Activated CD8-positive, alpha-beta memory T cell treated with anti-CD3 and anti-CD28 coated beads for 36 hours (primary cell): ENCODE data around the gene PRKN. TPM values are rescaled to one million over a fixed set of nuclear protein-coding genes. Genes with fewer than 3 reads are reported as not detected.

ENCODE experiments used
- CTCF ChIA-PET: fragments of 350-600 bp; sonication (Branson Sonifier 250); formaldehyde crosslinking; loops from one replicate; lab custom pipeline; 2021; ENCODE audit warnings: antibody characterized with exemption; lab: Charles Lee
- POLR2A ChIA-PET: fragments of 350-600 bp; sonication (Branson Sonifier 250); formaldehyde crosslinking; loops from one replicate; lab custom pipeline; 2021; ENCODE audit warnings: antibody characterized with exemption; lab: Charles Lee
- total RNA-seq, 2 experiments: library from RNA; stranded (reverse); gene quantifications; one replicate each; pipeline ENCODE4 v1.2.3, GENCODE V29; 2021

PRKN gene
- total RNA-seq, 2 experiments from 2014 or later, result not detected

- ChIA-PET CTCF (no interaction called here), POLR2A (no interaction called here)
These were observed 939.0 kb downstream of the PRKN start for GRCh38 chr6:161788531-161788930.

GRCh38 chr6:161772176-161772575, 955.4 kb downstream of the PRKN start:
- ChIA-PET CTCF (interaction anchor here (1.0 kb wide), 1 partner anchor 14 kb away, joined by 3 read pairs; no protein-coding TSS in a partner anchor), POLR2A (no interaction called here)

- ChIA-PET CTCF (no interaction called here), POLR2A (no interaction called here)
These were observed 965.6 kb downstream of the PRKN start for GRCh38 chr6:161761966-161762365.

GRCh38 chr6:161755080-161755479, 972.5 kb downstream of the PRKN start:
- POLR2A ChIA-PET, result no interaction called here
- CTCF ChIA-PET, result no interaction called here

- POLR2A ChIA-PET, result no interaction called here
- CTCF ChIA-PET, result no interaction called here
These were observed 976.9 kb downstream of the PRKN start for GRCh38 chr6:161750686-161751085.

GRCh38 chr6:161749576-161749975, 978.0 kb downstream of the PRKN start:
- ChIA-PET CTCF (no interaction called here), POLR2A (no interaction called here)

- POLR2A ChIA-PET, result no interaction called here
- CTCF ChIA-PET, result no interaction called here
These were observed 978.8 kb downstream of the PRKN start for GRCh38 chr6:161748535-161749416.

- CTCF ChIA-PET, result no interaction called here
- POLR2A ChIA-PET, result no interaction called here
These were observed 980.1 kb downstream of the PRKN start for GRCh38 chr6:161747506-161747905.

- ChIA-PET POLR2A (no interaction called here), CTCF (no interaction called here)
These were observed 981.9 kb downstream of the PRKN start for GRCh38 chr6:161745594-161746141.

GRCh38 chr6:161745128-161745527, 982.4 kb downstream of the PRKN start:
- ChIA-PET POLR2A (no interaction called here), CTCF (no interaction called here)

GRCh38 chr6:161744211-161745067, 983.1 kb downstream of the PRKN start:
- CTCF ChIA-PET, result no interaction called here
- POLR2A ChIA-PET, result no interaction called here

GRCh38 chr6:161743509-161744178, 983.9 kb downstream of the PRKN start:
- POLR2A ChIA-PET, result no interaction called here
- CTCF ChIA-PET, result no interaction called here

- ChIA-PET POLR2A (no interaction called here), CTCF (no interaction called here)
These were observed 987.1 kb downstream of the PRKN start for GRCh38 chr6:161740486-161740885.

GRCh38 chr6:161736781-161737292, 990.7 kb downstream of the PRKN start:
- CTCF ChIA-PET, result interaction anchor here (0.5 kb wide), 1 partner anchor 1054 kb away, joined by 3 read pairs; no protein-coding TSS in a partner anchor
- POLR2A ChIA-PET, result no interaction called here

GRCh38 chr6:161736326-161736725, 991.2 kb downstream of the PRKN start:
- CTCF ChIA-PET, result no interaction called here

GRCh38 chr6:161732594-161732993, 995.0 kb downstream of the PRKN start:
- CTCF ChIA-PET, result no interaction called here
- POLR2A ChIA-PET, result no interaction called here

More at GRCh38 chr6:161736326-161736725, 991.2 kb downstream of the PRKN start:
- POLR2A ChIA-PET, result no interaction called here

GRCh38 chr6:161727083-161727833, 1000.3 kb downstream of the PRKN start:
- ChIA-PET CTCF (no interaction called here), POLR2A (no interaction called here)

GRCh38 chr6:161722394-161722793, 1005.2 kb downstream of the PRKN start:
- ChIA-PET POLR2A (no interaction called here), CTCF (no interaction called here)

GRCh38 chr6:161721511-161721910, 1006.1 kb downstream of the PRKN start:
- POLR2A ChIA-PET, result no interaction called here

More at GRCh38 chr6:161721511-161721910, 1006.1 kb downstream of the PRKN start:
- CTCF ChIA-PET, result no interaction called here
